K562 (cell line): Measurements from ENCODE around the gene MDC1. TPM values are rescaled to one million over a fixed set of nuclear protein-coding genes. Genes with fewer than 3 reads are reported as not detected.
A peak's percentile ranks its signal among the peaks of the same experiment; 100 is the strongest.

Experiments
- CHD4 ChIP-seq: fragments of 200-600 bp; sonication (generic); IDR thresholded peaks from 3 replicates; pipeline ENCODE4 v1.6.1; 2012; ENCODE audit warnings: low read depth, mild to moderate bottlenecking, mixed read lengths, low read length, inconsistent platforms; ENCODE audit not compliant: insufficient read depth, insufficient replicate concordance, poor library complexity, severe bottlenecking
- DLX4 ChIP-seq: fragments of 250-450 bp; sonication (Bioruptor Pico); IDR thresholded peaks from 2 replicates; pipeline ENCODE4 v1.6.1; 2021; ENCODE audit warnings: mild to moderate bottlenecking
- EP400 ChIP-seq: fragments of 450-650 bp; IDR thresholded peaks from 2 replicates; pipeline ENCODE4 v1.6.1; 2017; ENCODE audit warnings: antibody characterized with exemption, mild to moderate bottlenecking, moderate library complexity
- ESRRB ChIP-seq: fragments of 250-450 bp; sonication (Bioruptor Pico); IDR thresholded peaks from 2 replicates; pipeline ENCODE4 v1.5.0; 2020; ENCODE audit warnings: mild to moderate bottlenecking, moderate library complexity, borderline replicate concordance
- ETS2 ChIP-seq: IDR thresholded peaks from 2 replicates; pipeline ENCODE4 v1.6.1; 2016; ENCODE audit warnings: borderline replicate concordance, missing genetic modification characterization, mild to moderate bottlenecking, moderate library complexity, missing compliant biosample characterization; ENCODE audit not compliant: poor library complexity, severe bottlenecking
- EWSR1 ChIP-seq: fragments of 450-650 bp; IDR thresholded peaks from 2 replicates; pipeline ENCODE4 v1.6.1; 2018; ENCODE audit warnings: borderline replicate concordance, mild to moderate bottlenecking, low read depth, moderate library complexity; ENCODE audit not compliant: partially characterized antibody
- HCFC1 ChIP-seq: IDR thresholded peaks from 2 replicates; pipeline ENCODE4 v1.6.1; 2012; ENCODE audit warnings: low read depth, low read length, improper control_type of control experiment
- HDGF ChIP-seq: fragments of 450-650 bp; IDR thresholded peaks from 2 replicates; pipeline ENCODE4 v1.6.1; 2016
- IRF2 ChIP-seq: sonication (generic); formaldehyde crosslinking; IDR thresholded peaks from 2 replicates; pipeline ENCODE4 v1.8.1; 2022; ENCODE audit warnings: mild to moderate bottlenecking, missing genetic modification reagents
- KDM4B ChIP-seq, 2 experiments: fragments of 450-650 bp in 1 of 2; sonication (generic) in 1 of 2; IDR thresholded peaks; 2 replicates each; pipeline ENCODE4 v1.6.1; 2016 to 2017; ENCODE audit warnings: borderline replicate concordance in 2 of 2, antibody characterized with exemption in 1 of 2, low read depth in 1 of 2, mild to moderate bottlenecking in 1 of 2
- NCOA1 ChIP-seq: fragments of 450-650 bp; IDR thresholded peaks from 2 replicates; pipeline ENCODE4 v1.6.1; 2016; ENCODE audit warnings: low read depth
- NR3C1 ChIP-seq: sonication (generic); formaldehyde crosslinking; IDR thresholded peaks from 2 replicates; pipeline ENCODE4 v1.8.1; 2022; ENCODE audit warnings: missing genetic modification reagents
- OTX1 ChIP-seq: fragments of 450-650 bp; formaldehyde crosslinking; IDR thresholded peaks from 2 replicates; pipeline ENCODE4 v1.4.0; 2022; ENCODE audit warnings: mild to moderate bottlenecking
- PTRF ChIP-seq: fragments of 450-650 bp; IDR thresholded peaks from 2 replicates; pipeline ENCODE4 v1.6.1; 2016; ENCODE audit warnings: mild to moderate bottlenecking, missing genetic modification characterization, missing compliant biosample characterization
- RBBP5 ChIP-seq: fragments of 200-600 bp; sonication (generic); IDR thresholded peaks from 2 replicates; pipeline ENCODE4 v1.6.1; 2012; ENCODE audit warnings: borderline replicate concordance, mild to moderate bottlenecking, low read length, control low read depth, inconsistent platforms; ENCODE audit not compliant: insufficient read depth, poor library complexity, severe bottlenecking
- SFPQ ChIP-seq: fragments of 200-400 bp; formaldehyde crosslinking; IDR thresholded peaks from 2 replicates; pipeline ENCODE4 v1.6.1; 2017; ENCODE audit warnings: mild to moderate bottlenecking, low read depth, low read length, moderate library complexity
- SMAD4 ChIP-seq: fragments of 250-450 bp; sonication (Bioruptor Pico); conservative IDR thresholded peaks from 2 replicates; pipeline ENCODE4 v1.8.0; 2021; ENCODE audit warnings: inconsistent platforms, mild to moderate bottlenecking, moderate library complexity
- SMARCC2 ChIP-seq: fragments of 450-650 bp; IDR thresholded peaks from 2 replicates; pipeline ENCODE4 v1.6.1; 2017; ENCODE audit warnings: antibody characterized with exemption, moderate library complexity, mild to moderate bottlenecking, low read depth
- TCF15 ChIP-seq: fragments of 250-450 bp; sonication (Bioruptor Pico); IDR thresholded peaks from 2 replicates; pipeline ENCODE4 v1.8.0; 2022; ENCODE audit warnings: moderate library complexity, mild to moderate bottlenecking, inconsistent platforms
- ZBTB34 ChIP-seq: fragments of 250-450 bp; sonication (Bioruptor Pico); IDR thresholded peaks from 2 replicates; pipeline ENCODE4 v1.8.0; 2021; ENCODE audit warnings: mild to moderate bottlenecking, moderate library complexity
- ZC3H11A ChIP-seq: IDR thresholded peaks from 2 replicates; pipeline ENCODE4 v1.6.1; 2012; ENCODE audit warnings: low read depth, low read length, improper control_type of control experiment
- ZFPM2 ChIP-seq: fragments of 250-450 bp; sonication (Bioruptor Pico); IDR thresholded peaks from 2 replicates; pipeline ENCODE4 v1.5.1; 2022; ENCODE audit warnings: mild to moderate bottlenecking
- ZNF140 ChIP-seq: fragments of 250-450 bp; sonication (Bioruptor Pico); IDR thresholded peaks from 2 replicates; pipeline ENCODE4 v1.8.0; 2021; ENCODE audit warnings: moderate library complexity, mild to moderate bottlenecking, inconsistent platforms
- ZNF143 ChIP-seq: sonication (generic); formaldehyde crosslinking; IDR thresholded peaks from 2 replicates; pipeline ENCODE4 v1.9.0; 2022; ENCODE audit warnings: mild to moderate bottlenecking, missing genetic modification reagents
- ZNF274 ChIP-seq: IDR thresholded peaks from 2 replicates; pipeline ENCODE4 v1.6.1; 2011; ENCODE audit warnings: low read depth, mild to moderate bottlenecking, low read length, moderate library complexity, borderline replicate concordance
- ZNF41 ChIP-seq: fragments of 250-450 bp; sonication (Bioruptor Pico); conservative IDR thresholded peaks from 2 replicates; pipeline ENCODE4 v1.4.0; 2020; ENCODE audit warnings: mild to moderate bottlenecking
- polyA plus RNA-seq, 8 experiments: library from polyadenylated mRNA; depleted of rRNA in 4 of 8; stranded (reverse) in 5 of 8; unstranded in 3 of 8; fragments of >200 nt; fragmentation: Nextera tagmentation in 2 of 8; fragmentation: Illumina TruSeq in 1 of 8; extraction: Ambion mirVana in 2 of 8; extraction: Trizol in 1 of 8; gene quantifications; 2 replicates each; pipeline versions ENCODE4 v1.2.1 to v1.2.3, GENCODE V29; 2011 to 2014; ENCODE audit warnings: inconsistent platforms in 1 of 8, missing spikeins in 1 of 8
- total RNA-seq, 7 experiments: library from RNA; depleted of rRNA in 6 of 7; stranded (reverse); fragments of >200 nt in 6 of 7; fragmentation: Illumina TruSeq in 2 of 7; extraction: Trizol in 2 of 7; gene quantifications; 2 replicates each; pipeline versions ENCODE4 v1.2.1 to v1.2.3, GENCODE V29; 2011 to 2021; ENCODE audit warnings: low replicate concordance in 1 of 7

Gene MDC1
- total and polyA plus RNA-seq, 9 of the 15 experiments (the other 6 are each of a cell fraction or from before 2014, with no cell fraction given) = 8.2 to 114 (median 20.0) TPM

GRCh38 chr6:30720738-30721197, 3.7 kb upstream of the MDC1 start (continued):
- TF ChIP-seq SFPQ (no peak), ESRRB (CRISPR knock-in tag) (0 out of 2 replicates have a peak, but pooled peaks have one; percentile 34), ETS2 (tag) (no peak), EWSR1 (no peak), KDM4B (IDR thresholded peaks at IDR 0.05; ENCODE audit: borderline replicate concordance in 2 of 2, low read depth in 1 of 2) (no peak), NR3C1 (CRISPR knock-in tag) (no peak), ZNF41 (CRISPR knock-in tag) (no peak), PTRF (tag) (no peak), IRF2 (no peak), RBBP5 (no peak), ZFPM2 (CRISPR knock-in tag) (peak; percentile 88; the same call in 1 of the 2 replicates), CHD4 (no peak), ZBTB34 (no peak), SMARCC2 (no peak), ZNF143 (CRISPR knock-in tag) (no peak), OTX1 (CRISPR knock-in tag) (peak; percentile 91; the same call in 1 of the 2 replicates), ZNF140 (CRISPR knock-in tag) (no peak), HCFC1 (no peak), SMAD4 (CRISPR knock-in tag) (no peak), EP400 (peak; percentile 60), ZC3H11A (no peak), TCF15 (CRISPR knock-in tag) (no peak), DLX4 (CRISPR knock-in tag) (no peak), ZNF274 (no peak), NCOA1 (no peak), HDGF (no peak)
